ENCODE measurements around the gene ZNF407.

Gene ZNF407

GRCh38 chr18:74722237-74722636 is 124.6 kb downstream of the ZNF407 start:
- DNase-seq (ENCODE audit: low read depth): no peak

- DNase-seq (ENCODE audit: low read depth): no peak
Measured at GRCh38 chr18:74724186-74724585, 126.5 kb downstream of the ZNF407 start.

- no peak for DNase-seq (ENCODE audit: low read depth)
Measured at GRCh38 chr18:74725690-74726089, 128.0 kb downstream of the ZNF407 start.

GRCh38 chr18:74728586-74728985 is 130.9 kb downstream of the ZNF407 start:
- no peak for DNase-seq (ENCODE audit: low read depth)

GRCh38 chr18:74731097-74731496 is 133.4 kb downstream of the ZNF407 start:
- no peak for DNase-seq (ENCODE audit: low read depth)

- DNase-seq (ENCODE audit: low read depth): no peak
Measured at GRCh38 chr18:74732380-74732779, 134.7 kb downstream of the ZNF407 start.

GRCh38 chr18:74733598-74733997 is 135.9 kb downstream of the ZNF407 start:
- DNase-seq (ENCODE audit: low read depth): no peak

- no peak for DNase-seq (ENCODE audit: low read depth)
Measured at GRCh38 chr18:74734013-74734444, 136.4 kb downstream of the ZNF407 start.

- no peak for DNase-seq (ENCODE audit: low read depth)
Measured at GRCh38 chr18:74739926-74740325, 142.3 kb downstream of the ZNF407 start.

GRCh38 chr18:74742573-74743243 is 145.0 kb downstream of the ZNF407 start:
- DNase-seq (ENCODE audit: low read depth): no peak

GRCh38 chr18:74745633-74746403 is 148.1 kb downstream of the ZNF407 start:
- DNase-seq (ENCODE audit: low read depth): no peak

GRCh38 chr18:74748809-74749208 is 151.1 kb downstream of the ZNF407 start:
- no peak for DNase-seq (ENCODE audit: low read depth)

- no peak for DNase-seq (ENCODE audit: low read depth)
Measured at GRCh38 chr18:74758995-74759394, 161.3 kb downstream of the ZNF407 start.

- no peak for DNase-seq (ENCODE audit: low read depth)
Measured at GRCh38 chr18:74760026-74760425, 162.4 kb downstream of the ZNF407 start.

- DNase-seq (ENCODE audit: low read depth): no peak
Measured at GRCh38 chr18:74760436-74760835, 162.8 kb downstream of the ZNF407 start.

GRCh38 chr18:74766251-74766650 is 168.6 kb downstream of the ZNF407 start:
- DNase-seq (ENCODE audit: low read depth): no peak

GRCh38 chr18:74768096-74768495 is 170.4 kb downstream of the ZNF407 start:
- DNase-seq (ENCODE audit: low read depth): no peak

- no peak for DNase-seq (ENCODE audit: low read depth)
Measured at GRCh38 chr18:74773171-74773624, 175.5 kb downstream of the ZNF407 start.

GRCh38 chr18:74774486-74774885 is 176.8 kb downstream of the ZNF407 start:
- no peak for DNase-seq (ENCODE audit: low read depth)

GRCh38 chr18:74775239-74775638 is 177.6 kb downstream of the ZNF407 start:
- no peak for DNase-seq (ENCODE audit: low read depth)

GRCh38 chr18:74778191-74778847 is 180.6 kb downstream of the ZNF407 start:
- no peak for DNase-seq (ENCODE audit: low read depth)

GRCh38 chr18:74784752-74785151 is 187.1 kb downstream of the ZNF407 start:
- DNase-seq (ENCODE audit: low read depth): no peak

- DNase-seq (ENCODE audit: low read depth): no peak
Measured at GRCh38 chr18:74785632-74786031, 188.0 kb downstream of the ZNF407 start.

Data from activated T-cell treated with anti-CD3 and anti-CD28 coated beads for 48 hours (primary cell).